WTC11 (cell line): ENCODE results near the gene DNAAF2. TPM values are rescaled to one million over a fixed set of nuclear protein-coding genes. Genes with fewer than 3 reads are reported as not detected.
A peak's percentile ranks its signal among the peaks of the same experiment; 100 is the strongest.

Source experiments
- ETV6 ChIP-seq: sonication (generic); formaldehyde crosslinking; IDR thresholded peaks from 2 replicates; pipeline ENCODE4 v1.8.1; 2022; ENCODE audit warnings: mild to moderate bottlenecking, missing genetic modification reagents
- FOXP1 ChIP-seq: sonication (generic); formaldehyde crosslinking; IDR thresholded peaks from 2 replicates; pipeline ENCODE4 v1.8.0; 2022; ENCODE audit warnings: missing genetic modification reagents, mild to moderate bottlenecking, moderate library complexity, borderline replicate concordance
- SP1 ChIP-seq: sonication (generic); formaldehyde crosslinking; conservative IDR thresholded peaks from 2 replicates; pipeline ENCODE4 v1.8.1; 2022; ENCODE audit warnings: missing genetic modification reagents
- ZNF396 ChIP-seq: fragments of 250-450 bp; sonication (Bioruptor Pico); IDR thresholded peaks from 2 replicates; pipeline ENCODE4 v1.8.0; 2021; ENCODE audit warnings: mild to moderate bottlenecking, moderate library complexity, borderline replicate concordance
- total RNA-seq: library from RNA; stranded (reverse); gene quantifications from 3 replicates; pipeline ENCODE4 v1.2.3, GENCODE V29; 2021
- TF ChIP-seq, protein P1 (sequence below): fragments of 250-450 bp; sonication (Bioruptor Pico); IDR thresholded peaks from 2 replicates; pipeline ENCODE4 v1.9.0; 2021; ENCODE audit warnings: mild to moderate bottlenecking, borderline replicate concordance
- TF ChIP-seq, protein P2 (sequence below): sonication (generic); formaldehyde crosslinking; IDR thresholded peaks from 2 replicates; pipeline ENCODE4 v1.8.0; 2023; ENCODE audit warnings: missing genetic modification reagents, mild to moderate bottlenecking, borderline replicate concordance
- TF ChIP-seq, protein P3 (sequence below): fragments of 250-450 bp; sonication (Bioruptor Pico); IDR thresholded peaks from 2 replicates; pipeline ENCODE4 v1.9.0; 2021; ENCODE audit warnings: moderate library complexity, mild to moderate bottlenecking, inconsistent platforms, borderline replicate concordance
- TF ChIP-seq, protein P4 (sequence below): sonication (generic); formaldehyde crosslinking; conservative IDR thresholded peaks from 2 replicates; pipeline ENCODE4 v1.8.1; 2023; ENCODE audit warnings: mild to moderate bottlenecking, low read depth, missing genetic modification reagents, moderate library complexity
- TF ChIP-seq, protein P5 (sequence below): sonication (generic); formaldehyde crosslinking; IDR thresholded peaks from 2 replicates; pipeline ENCODE4 v1.8.0; 2022; ENCODE audit warnings: mild to moderate bottlenecking, missing genetic modification reagents
- TF ChIP-seq, protein P6 (sequence below): fragments of 250-450 bp; sonication (Bioruptor Pico); IDR thresholded peaks from 2 replicates; pipeline ENCODE4 v1.9.0; 2021; ENCODE audit warnings: mild to moderate bottlenecking
- TF ChIP-seq, protein P7 (sequence below): sonication (generic); formaldehyde crosslinking; IDR thresholded peaks from 2 replicates; pipeline ENCODE4 v1.8.1; 2022; ENCODE audit warnings: missing genetic modification reagents, borderline replicate concordance
- TF ChIP-seq, protein P8 (sequence below): sonication (generic); formaldehyde crosslinking; IDR thresholded peaks from 2 replicates; pipeline ENCODE4 v1.8.0; 2023; ENCODE audit warnings: missing genetic modification reagents
- TF ChIP-seq, protein P9 (sequence below): sonication (generic); formaldehyde crosslinking; IDR thresholded peaks from 2 replicates; pipeline ENCODE4 v1.8.1; 2022; ENCODE audit warnings: mild to moderate bottlenecking, missing genetic modification reagents, moderate library complexity, borderline replicate concordance

Gene DNAAF2
- total RNA-seq, 1 experiment from 2014 or later = 19.9 TPM

DNA sequence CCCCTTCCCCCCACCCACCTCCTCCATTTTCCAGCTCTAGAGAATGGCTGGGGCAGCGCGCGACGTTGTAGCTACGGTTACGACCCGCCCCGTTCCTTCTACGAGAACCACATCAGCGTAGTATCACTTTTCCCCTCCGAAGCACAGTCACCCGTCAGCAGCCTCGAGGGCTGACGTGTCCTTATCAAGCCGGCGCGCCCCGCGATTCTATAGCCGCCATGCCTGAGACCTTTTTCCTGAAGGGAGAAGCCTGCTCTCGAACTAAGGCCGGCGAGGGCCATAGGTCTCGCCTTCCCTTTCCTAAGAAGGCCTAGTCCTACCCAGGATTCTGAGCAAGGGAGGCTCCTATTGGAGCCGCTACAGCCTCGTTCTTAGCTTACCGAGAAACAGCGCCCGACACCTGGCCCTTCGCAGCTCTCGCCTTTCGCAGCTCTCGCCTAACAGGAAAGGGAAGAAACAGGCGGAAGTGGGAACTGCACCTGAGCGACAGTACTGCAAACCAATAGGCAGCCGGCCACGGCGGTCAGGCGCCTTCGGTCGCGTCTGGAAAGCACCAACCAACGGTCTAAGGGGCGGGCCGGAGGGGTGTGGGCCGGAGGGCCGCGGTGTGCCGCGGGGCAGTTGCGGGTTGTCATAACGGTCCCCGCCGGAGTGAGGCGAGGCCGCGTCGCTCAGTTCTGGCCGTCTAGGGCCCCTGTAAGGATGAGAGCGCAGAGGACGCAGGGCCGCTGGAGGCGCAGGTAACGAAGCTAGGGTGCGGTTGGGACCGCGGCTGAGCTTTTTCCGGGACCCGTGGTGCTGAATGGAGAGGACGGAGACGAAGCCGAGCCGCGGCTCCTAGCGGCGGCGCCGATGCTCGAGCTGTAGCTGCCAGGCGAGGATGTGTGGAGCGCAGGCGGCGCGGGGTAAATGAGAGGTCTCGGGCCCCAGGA lies 14.6 kb downstream of the DNAAF2 start, which contains the start of the genes MGAT2 and RPL36AL (continued):
- TF ChIP-seq, protein P1, sequence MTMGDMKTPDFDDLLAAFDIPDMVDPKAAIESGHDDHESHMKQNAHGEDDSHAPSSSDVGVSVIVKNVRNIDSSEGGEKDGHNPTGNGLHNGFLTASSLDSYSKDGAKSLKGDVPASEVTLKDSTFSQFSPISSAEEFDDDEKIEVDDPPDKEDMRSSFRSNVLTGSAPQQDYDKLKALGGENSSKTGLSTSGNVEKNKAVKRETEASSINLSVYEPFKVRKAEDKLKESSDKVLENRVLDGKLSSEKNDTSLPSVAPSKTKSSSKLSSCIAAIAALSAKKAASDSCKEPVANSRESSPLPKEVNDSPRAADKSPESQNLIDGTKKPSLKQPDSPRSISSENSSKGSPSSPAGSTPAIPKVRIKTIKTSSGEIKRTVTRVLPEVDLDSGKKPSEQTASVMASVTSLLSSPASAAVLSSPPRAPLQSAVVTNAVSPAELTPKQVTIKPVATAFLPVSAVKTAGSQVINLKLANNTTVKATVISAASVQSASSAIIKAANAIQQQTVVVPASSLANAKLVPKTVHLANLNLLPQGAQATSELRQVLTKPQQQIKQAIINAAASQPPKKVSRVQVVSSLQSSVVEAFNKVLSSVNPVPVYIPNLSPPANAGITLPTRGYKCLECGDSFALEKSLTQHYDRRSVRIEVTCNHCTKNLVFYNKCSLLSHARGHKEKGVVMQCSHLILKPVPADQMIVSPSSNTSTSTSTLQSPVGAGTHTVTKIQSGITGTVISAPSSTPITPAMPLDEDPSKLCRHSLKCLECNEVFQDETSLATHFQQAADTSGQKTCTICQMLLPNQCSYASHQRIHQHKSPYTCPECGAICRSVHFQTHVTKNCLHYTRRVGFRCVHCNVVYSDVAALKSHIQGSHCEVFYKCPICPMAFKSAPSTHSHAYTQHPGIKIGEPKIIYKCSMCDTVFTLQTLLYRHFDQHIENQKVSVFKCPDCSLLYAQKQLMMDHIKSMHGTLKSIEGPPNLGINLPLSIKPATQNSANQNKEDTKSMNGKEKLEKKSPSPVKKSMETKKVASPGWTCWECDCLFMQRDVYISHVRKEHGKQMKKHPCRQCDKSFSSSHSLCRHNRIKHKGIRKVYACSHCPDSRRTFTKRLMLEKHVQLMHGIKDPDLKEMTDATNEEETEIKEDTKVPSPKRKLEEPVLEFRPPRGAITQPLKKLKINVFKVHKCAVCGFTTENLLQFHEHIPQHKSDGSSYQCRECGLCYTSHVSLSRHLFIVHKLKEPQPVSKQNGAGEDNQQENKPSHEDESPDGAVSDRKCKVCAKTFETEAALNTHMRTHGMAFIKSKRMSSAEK (CRISPR knock-in tag) = no peak
- TF ChIP-seq, protein P2, sequence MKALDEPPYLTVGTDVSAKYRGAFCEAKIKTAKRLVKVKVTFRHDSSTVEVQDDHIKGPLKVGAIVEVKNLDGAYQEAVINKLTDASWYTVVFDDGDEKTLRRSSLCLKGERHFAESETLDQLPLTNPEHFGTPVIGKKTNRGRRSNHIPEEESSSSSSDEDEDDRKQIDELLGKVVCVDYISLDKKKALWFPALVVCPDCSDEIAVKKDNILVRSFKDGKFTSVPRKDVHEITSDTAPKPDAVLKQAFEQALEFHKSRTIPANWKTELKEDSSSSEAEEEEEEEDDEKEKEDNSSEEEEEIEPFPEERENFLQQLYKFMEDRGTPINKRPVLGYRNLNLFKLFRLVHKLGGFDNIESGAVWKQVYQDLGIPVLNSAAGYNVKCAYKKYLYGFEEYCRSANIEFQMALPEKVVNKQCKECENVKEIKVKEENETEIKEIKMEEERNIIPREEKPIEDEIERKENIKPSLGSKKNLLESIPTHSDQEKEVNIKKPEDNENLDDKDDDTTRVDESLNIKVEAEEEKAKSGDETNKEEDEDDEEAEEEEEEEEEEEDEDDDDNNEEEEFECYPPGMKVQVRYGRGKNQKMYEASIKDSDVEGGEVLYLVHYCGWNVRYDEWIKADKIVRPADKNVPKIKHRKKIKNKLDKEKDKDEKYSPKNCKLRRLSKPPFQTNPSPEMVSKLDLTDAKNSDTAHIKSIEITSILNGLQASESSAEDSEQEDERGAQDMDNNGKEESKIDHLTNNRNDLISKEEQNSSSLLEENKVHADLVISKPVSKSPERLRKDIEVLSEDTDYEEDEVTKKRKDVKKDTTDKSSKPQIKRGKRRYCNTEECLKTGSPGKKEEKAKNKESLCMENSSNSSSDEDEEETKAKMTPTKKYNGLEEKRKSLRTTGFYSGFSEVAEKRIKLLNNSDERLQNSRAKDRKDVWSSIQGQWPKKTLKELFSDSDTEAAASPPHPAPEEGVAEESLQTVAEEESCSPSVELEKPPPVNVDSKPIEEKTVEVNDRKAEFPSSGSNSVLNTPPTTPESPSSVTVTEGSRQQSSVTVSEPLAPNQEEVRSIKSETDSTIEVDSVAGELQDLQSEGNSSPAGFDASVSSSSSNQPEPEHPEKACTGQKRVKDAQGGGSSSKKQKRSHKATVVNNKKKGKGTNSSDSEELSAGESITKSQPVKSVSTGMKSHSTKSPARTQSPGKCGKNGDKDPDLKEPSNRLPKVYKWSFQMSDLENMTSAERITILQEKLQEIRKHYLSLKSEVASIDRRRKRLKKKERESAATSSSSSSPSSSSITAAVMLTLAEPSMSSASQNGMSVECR (CRISPR knock-in tag) = 0 out of 2 replicates have a peak, but pooled peaks have one; percentile 1
- TF ChIP-seq ETV6 = no peak
- no peak for TF ChIP-seq ZNF396 (CRISPR knock-in tag)
- TF ChIP-seq, protein P3, sequence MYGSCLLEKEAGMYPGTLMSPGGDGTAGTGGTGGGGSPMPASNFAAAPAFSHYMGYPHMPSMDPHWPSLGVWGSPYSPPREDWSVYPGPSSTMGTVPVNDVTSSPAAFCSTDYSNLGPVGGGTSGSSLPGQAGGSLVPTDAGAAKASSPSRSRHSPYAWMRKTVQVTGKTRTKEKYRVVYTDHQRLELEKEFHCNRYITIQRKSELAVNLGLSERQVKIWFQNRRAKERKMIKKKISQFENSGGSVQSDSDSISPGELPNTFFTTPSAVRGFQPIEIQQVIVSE (CRISPR knock-in tag) = no peak
- TF ChIP-seq, protein P4, sequence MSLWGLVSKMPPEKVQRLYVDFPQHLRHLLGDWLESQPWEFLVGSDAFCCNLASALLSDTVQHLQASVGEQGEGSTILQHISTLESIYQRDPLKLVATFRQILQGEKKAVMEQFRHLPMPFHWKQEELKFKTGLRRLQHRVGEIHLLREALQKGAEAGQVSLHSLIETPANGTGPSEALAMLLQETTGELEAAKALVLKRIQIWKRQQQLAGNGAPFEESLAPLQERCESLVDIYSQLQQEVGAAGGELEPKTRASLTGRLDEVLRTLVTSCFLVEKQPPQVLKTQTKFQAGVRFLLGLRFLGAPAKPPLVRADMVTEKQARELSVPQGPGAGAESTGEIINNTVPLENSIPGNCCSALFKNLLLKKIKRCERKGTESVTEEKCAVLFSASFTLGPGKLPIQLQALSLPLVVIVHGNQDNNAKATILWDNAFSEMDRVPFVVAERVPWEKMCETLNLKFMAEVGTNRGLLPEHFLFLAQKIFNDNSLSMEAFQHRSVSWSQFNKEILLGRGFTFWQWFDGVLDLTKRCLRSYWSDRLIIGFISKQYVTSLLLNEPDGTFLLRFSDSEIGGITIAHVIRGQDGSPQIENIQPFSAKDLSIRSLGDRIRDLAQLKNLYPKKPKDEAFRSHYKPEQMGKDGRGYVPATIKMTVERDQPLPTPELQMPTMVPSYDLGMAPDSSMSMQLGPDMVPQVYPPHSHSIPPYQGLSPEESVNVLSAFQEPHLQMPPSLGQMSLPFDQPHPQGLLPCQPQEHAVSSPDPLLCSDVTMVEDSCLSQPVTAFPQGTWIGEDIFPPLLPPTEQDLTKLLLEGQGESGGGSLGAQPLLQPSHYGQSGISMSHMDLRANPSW (CRISPR knock-in tag) = no peak
- TF ChIP-seq, protein P5, sequence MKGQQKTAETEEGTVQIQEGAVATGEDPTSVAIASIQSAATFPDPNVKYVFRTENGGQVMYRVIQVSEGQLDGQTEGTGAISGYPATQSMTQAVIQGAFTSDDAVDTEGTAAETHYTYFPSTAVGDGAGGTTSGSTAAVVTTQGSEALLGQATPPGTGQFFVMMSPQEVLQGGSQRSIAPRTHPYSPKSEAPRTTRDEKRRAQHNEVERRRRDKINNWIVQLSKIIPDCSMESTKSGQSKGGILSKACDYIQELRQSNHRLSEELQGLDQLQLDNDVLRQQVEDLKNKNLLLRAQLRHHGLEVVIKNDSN (CRISPR knock-in tag) = peak; percentile 87; the same call in 1 of the 2 replicates
- no peak for TF ChIP-seq FOXP1
- TF ChIP-seq, protein P6, sequence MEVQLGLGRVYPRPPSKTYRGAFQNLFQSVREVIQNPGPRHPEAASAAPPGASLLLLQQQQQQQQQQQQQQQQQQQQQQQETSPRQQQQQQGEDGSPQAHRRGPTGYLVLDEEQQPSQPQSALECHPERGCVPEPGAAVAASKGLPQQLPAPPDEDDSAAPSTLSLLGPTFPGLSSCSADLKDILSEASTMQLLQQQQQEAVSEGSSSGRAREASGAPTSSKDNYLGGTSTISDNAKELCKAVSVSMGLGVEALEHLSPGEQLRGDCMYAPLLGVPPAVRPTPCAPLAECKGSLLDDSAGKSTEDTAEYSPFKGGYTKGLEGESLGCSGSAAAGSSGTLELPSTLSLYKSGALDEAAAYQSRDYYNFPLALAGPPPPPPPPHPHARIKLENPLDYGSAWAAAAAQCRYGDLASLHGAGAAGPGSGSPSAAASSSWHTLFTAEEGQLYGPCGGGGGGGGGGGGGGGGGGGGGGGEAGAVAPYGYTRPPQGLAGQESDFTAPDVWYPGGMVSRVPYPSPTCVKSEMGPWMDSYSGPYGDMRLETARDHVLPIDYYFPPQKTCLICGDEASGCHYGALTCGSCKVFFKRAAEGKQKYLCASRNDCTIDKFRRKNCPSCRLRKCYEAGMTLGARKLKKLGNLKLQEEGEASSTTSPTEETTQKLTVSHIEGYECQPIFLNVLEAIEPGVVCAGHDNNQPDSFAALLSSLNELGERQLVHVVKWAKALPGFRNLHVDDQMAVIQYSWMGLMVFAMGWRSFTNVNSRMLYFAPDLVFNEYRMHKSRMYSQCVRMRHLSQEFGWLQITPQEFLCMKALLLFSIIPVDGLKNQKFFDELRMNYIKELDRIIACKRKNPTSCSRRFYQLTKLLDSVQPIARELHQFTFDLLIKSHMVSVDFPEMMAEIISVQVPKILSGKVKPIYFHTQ = no peak
- TF ChIP-seq, protein P7, sequence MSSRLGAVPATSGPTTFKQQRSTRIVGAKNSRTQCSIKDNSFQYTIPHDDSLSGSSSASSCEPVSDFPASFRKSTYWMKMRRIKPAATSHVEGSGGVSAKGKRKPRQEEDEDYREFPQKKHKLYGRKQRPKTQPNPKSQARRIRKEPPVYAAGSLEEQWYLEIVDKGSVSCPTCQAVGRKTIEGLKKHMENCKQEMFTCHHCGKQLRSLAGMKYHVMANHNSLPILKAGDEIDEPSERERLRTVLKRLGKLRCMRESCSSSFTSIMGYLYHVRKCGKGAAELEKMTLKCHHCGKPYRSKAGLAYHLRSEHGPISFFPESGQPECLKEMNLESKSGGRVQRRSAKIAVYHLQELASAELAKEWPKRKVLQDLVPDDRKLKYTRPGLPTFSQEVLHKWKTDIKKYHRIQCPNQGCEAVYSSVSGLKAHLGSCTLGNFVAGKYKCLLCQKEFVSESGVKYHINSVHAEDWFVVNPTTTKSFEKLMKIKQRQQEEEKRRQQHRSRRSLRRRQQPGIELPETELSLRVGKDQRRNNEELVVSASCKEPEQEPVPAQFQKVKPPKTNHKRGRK = no peak
- peak; percentile 60 for TF ChIP-seq SP1 (CRISPR knock-in tag)
- TF ChIP-seq, protein P8, sequence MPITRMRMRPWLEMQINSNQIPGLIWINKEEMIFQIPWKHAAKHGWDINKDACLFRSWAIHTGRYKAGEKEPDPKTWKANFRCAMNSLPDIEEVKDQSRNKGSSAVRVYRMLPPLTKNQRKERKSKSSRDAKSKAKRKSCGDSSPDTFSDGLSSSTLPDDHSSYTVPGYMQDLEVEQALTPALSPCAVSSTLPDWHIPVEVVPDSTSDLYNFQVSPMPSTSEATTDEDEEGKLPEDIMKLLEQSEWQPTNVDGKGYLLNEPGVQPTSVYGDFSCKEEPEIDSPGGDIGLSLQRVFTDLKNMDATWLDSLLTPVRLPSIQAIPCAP (CRISPR knock-in tag) = peak; percentile 22; the same call in 1 of the 2 replicates
- TF ChIP-seq, protein P9, sequence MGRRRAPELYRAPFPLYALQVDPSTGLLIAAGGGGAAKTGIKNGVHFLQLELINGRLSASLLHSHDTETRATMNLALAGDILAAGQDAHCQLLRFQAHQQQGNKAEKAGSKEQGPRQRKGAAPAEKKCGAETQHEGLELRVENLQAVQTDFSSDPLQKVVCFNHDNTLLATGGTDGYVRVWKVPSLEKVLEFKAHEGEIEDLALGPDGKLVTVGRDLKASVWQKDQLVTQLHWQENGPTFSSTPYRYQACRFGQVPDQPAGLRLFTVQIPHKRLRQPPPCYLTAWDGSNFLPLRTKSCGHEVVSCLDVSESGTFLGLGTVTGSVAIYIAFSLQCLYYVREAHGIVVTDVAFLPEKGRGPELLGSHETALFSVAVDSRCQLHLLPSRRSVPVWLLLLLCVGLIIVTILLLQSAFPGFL (CRISPR knock-in tag) = no peak
